GM12873 (cell line): ENCODE results near the gene NAALADL2.

Experiments used
- TF ChIP-seq, protein P1 (sequence below): IDR thresholded peaks from 2 replicates; pipeline ENCODE4 v1.5.1; 2012; ENCODE audit warnings: low read depth, mild to moderate bottlenecking, moderate library complexity, low read length, control low read depth; ENCODE audit not compliant: insufficient read depth; ENCODE audit errors: missing control alignments

NAALADL2 gene

DNA sequence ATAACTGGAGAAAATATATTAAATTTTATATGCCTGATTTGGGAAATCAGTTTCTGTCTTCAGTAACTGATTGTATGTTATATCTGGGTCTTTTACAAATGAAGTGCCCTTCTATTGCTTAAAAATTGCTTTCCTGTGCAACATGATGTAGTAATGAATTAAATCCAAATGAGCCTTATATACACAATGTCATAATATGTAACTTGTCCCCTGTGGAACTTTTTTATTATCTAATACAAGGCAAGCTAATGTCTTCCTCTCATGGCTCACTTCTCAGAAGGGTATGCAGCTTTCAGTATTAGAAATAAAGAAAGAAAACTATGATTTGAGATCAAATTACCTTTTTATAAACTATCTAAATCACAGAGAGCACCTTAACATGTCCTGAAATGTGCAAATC, 248.9 kb downstream of the NAALADL2 start:
- TF ChIP-seq, protein P1, sequence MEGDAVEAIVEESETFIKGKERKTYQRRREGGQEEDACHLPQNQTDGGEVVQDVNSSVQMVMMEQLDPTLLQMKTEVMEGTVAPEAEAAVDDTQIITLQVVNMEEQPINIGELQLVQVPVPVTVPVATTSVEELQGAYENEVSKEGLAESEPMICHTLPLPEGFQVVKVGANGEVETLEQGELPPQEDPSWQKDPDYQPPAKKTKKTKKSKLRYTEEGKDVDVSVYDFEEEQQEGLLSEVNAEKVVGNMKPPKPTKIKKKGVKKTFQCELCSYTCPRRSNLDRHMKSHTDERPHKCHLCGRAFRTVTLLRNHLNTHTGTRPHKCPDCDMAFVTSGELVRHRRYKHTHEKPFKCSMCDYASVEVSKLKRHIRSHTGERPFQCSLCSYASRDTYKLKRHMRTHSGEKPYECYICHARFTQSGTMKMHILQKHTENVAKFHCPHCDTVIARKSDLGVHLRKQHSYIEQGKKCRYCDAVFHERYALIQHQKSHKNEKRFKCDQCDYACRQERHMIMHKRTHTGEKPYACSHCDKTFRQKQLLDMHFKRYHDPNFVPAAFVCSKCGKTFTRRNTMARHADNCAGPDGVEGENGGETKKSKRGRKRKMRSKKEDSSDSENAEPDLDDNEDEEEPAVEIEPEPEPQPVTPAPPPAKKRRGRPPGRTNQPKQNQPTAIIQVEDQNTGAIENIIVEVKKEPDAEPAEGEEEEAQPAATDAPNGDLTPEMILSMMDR: no peak

DNA sequence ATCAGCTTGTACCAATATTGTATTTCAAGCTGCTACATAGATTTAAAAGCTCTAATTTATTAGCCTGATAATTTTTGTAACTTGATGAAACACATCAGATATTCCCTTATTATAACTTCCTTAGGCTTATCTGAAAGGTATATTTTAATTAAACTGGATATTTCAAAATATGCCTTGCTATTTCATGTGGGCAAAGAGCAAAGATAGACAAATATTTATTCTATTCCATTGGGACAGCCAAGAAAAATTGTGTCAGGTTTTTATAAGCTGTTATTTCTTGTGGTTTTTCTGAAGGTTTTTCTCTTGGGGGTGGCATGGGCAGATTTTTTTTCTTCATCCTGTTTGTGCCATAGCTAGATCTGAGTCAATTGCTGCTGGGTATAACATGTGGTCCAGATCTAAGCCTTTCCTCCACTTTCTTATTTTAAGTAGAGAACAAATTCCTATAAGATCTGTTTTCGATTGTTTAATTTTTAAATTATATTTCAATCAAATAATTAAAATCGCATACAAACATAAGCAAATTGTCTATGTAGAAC, 249.5 kb downstream of the NAALADL2 start:
- TF ChIP-seq, protein P1: no peak

DNA sequence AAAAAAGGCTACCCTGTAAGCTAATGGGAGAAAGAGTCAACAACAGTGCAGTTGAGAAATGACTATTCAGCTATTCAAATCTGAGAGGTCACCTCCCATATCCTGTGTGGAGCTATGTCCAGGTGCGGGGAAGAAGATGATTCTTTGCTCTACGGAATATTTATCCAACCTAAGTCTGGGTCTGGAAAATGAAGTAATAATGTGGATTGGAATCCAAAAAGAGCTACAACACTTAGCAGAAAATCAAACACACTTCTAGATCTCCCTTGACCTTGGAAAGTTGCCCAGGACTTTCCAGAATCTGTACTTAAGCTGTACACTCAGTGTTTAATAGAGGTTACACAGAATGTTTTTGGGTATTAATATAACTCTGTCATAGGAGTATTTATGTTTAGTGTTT, 251.9 kb downstream of the NAALADL2 start:
- TF ChIP-seq, protein P1: no peak

DNA sequence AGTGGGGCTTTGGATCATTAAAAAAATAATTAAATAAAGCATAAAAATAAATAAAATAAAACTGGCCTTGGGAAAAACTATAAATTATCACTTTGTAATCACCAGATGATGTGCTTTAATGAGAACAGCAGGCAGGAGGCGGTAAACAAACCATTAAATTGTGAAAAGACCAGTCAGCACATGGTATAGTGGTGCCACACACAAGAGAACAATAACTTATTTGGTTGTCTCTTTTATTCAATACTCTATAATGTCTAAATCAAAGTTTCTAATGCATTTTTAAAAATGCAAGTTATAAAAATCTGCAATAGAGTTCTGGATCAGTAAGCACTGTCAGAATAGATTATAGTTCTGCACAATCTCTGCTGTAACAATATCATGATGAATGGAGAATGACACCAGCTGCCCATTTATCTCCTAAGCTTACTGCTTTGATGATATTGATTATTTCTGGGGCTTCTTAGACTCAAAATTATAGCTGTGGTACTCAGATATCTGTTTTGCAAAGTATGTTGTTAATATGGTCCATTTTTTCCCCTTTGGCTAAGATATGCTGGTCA, 259.3 kb downstream of the NAALADL2 start:
- TF ChIP-seq, protein P1: no peak

DNA sequence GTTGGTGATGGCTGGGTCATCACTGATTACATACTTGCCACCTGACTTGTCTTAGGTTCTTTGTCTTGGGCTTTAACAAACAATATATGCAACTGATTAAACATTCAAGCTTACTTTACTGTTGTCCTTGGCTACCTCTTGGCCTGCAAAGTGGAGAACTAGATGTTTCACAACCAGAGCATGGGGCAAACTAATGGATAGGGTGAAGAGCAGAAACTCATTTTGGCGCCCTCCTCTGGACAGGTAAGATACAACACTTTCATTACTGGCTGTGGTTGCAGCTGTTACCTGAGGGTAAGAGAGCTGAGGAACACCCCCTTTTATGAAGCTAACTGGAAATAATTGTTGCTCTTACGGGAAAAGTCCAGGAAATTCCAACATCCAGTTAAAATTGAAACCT, 262.1 kb downstream of the NAALADL2 start:
- TF ChIP-seq, protein P1: peak; percentile 43

DNA sequence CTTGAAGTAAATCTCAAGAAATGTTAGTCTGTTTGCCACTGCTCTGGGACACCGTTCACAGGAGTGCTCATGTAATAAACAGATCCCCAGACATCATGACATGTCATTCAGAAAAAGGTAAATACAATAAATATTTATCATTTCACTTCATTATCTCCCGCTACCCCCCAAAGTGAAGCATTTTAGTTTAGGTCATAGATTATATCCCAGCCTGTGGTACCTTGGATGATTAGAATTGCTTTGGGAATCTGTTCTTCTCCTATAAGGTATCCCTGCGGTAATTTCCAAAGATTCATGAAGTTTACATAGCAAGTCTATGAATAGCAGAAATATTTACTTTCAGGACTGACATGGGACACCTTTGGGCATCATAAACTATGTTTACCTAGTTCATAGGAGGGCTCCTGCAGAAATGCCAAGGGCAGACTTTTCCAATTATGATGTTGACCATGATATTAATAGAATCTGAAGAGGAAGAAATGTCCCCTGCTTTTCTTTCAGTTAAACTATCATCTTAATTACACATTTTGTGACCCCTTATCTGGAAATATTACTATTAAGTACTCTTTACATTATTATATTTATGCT, 268.0 kb downstream of the NAALADL2 start:
- TF ChIP-seq, protein P1: no peak

DNA sequence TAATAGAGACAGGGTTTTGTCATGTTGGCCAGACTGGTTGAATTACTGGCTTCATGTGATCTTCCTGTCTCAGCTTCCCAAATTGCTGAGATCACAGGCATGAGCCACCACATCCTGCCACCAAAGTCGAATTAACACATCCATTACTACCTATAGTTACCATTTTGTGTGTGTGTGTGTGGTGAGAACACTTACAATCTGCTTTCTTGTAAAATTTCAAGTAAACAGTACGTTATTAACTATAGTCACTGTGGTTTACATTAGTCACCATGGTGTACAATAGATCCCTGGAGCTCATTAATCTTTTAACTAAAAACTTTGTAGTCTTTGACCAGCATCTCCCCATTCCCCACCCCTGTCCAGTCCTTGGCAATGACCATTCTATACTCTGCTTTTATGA, 270.0 kb downstream of the NAALADL2 start:
- TF ChIP-seq, protein P1: no peak
